Stimulated activated CD8-positive, alpha-beta memory T cell treated with anti-CD3 and anti-CD28 coated beads, Interleukin-4, amount 100 ng/mL, for 1 hour (primary cell): ENCODE results near the gene MED8.

Experiments used
- DNase-seq, 2 donors: peaks; one replicate each; pipeline ENCODE4 v3.0.0-alpha.2; 2020; ENCODE audit warnings: low read depth in 2 of 2, low spot score in 1 of 2

Gene MED8

DNA sequence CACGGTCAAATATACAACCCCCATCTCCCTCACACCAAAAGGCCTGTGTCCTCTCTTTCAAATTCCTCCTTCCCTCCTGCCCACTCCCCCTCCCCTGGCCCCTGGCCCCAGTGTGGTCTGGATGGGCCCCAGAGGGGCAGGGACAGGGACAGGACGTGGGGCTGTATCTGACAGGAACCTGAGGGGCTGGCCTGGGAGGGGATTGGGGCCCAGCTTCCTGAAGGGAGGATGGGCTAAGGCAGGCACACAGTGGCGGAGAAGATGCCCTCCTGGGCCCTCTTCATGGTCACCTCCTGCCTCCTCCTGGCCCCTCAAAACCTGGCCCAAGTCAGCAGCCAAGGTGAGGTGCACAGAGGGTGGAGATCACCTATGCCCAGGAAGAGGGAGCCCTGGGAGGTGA lies 52.0 kb downstream of the MED8 start, which contains the start of gene MPL:
Gene MPL, plus strand, starts transcription at position 231 of the 400 bp plus-strand sequence. Its CDS starts 31 bp downstream, at position 262.
- no peak for DNase-seq

DNA sequence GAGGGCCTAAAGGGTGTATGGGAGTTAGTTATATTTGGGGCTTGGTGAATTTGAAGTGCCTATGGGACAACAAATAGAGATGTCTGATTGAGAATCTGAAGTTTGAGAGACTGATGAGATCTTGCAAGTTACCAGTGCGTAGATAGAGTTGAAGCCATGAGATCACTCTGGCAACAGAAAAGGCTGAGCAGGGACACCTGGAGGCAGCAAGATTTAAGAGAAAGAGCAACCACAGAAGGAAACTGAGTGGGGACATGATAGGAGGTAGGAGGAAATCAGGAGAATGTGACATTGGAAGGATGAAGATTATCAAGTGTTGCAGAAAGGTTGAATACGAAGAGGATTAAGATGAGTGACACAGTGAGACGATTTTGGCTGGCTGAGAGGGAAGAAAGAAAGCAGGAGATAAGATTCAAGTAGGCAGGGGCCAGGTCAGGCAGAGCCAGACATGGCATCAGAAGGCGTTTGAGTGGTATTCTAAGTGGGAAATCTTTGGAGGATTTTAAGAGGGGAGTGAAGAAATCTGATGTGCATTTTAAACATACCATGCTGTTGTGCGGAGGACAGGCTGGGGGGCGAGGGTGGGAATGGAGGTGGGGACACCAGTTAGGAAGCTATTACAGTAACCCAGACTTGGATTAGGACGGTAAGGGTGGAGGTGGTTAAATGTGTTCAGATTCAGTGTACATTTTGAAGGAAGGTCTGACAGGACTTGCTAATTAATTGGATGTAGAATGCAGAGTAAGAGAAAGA lies 55.0 kb downstream of the MED8 start:
- no peak for DNase-seq
